NCI-H1417 (cell line): ENCODE data around the gene ALAS1.

ENCODE experiments used
- DNase-seq, 3 experiments: peaks; one replicate each; lab custom pipeline; 2025; lab: John Stamatoyannopoulos, UW

The ALAS1 gene

DNA sequence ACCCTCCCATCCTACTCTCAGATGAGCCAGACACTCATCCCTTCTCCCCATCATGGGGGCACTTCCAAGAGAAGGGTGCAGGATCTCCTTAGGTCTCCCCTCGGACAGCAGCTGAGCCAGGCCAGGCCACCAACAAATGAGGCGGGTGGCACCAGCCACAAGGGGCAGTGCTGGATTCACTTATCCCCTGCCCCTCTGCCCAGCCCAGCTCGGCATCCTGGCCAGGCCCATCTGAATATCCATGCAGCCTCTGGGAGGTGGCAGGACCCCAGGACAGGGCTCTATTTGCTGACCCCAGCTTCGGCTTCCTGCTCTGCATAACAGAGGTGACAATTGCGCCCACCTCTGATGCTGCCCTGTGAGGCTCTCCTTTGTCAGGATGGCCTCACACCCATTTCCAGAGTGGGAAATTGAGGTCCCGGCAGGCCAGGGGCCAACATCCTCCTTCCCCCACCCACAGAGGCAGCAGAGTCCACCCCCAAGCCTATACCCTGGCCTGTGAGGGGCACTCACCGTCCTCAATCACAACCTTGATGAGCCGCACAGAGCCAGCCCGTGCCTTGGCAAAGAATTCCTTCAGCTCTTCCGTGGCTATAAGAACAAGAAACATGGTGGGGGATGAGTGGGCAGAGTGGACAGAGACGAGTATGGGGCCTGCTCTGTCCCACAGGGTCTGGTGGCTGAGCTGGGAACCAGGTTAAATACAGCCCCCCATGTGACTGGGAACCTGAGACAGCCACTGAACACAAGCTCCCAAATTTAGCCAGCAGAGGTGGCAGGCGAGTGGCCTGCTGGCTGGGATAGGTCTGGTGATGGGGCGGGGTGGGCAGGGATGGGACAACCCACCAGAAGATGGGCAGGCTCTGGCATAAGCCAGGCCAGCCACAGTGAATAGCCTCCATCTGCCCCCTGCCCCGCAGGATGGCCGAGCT, 36.8 kb downstream of the ALAS1 start:
- no peak for DNase-seq

DNA sequence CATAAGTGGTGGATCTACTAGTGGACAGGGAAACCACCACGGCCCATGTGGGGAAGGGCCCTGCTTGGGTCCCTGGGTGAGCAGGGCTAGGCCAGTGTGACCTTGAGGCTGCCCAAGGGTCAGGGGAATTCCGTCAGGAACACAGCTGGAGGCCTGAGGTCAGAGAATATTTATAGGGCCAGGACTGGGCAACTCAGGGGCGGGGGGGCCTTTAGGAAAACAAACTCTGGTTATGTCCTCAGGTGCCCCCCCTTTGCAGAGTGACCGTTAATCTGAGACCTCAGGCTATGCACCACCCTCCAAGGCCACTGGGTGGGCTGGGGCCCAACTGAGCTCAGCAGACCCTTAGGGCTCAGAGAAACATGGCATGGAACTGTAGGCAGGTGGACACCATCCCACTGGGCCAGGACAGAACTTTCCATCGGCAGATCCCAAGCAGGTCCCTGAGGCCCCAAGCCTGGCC, 38.5 kb downstream of the ALAS1 start:
- DNase-seq, result no peak

DNA sequence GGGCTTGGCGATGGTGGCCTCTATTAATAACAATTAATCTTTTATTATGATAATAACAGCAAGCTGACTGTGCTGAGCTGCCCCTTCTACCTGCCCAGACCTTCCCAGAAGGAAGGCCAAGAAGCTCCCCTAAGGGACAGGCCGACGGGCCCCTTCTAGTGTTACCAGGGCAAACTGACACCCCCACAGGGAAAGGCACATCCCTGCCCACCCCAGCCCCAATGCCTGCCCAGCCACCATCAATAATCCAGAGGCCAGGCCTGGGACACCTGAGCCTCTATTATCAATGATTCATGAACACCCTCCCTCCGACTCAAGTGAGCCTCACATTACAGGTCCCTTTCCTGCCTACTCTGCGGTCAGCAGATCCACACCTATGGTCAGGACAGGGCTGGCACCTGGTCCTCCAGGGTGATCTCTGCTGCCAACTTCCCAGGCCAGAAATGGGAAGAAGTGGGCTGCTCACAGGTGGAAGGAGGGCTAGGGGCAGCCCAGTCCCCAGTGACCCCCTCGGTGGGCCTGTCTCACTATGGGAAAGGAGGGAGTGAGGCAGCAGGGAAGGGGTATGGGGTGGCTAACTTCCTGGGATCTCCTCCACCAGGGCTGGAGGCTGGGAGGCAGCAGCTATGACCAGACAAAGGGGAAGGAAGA, 39.2 kb downstream of the ALAS1 start:
- DNase-seq, result no peak

DNA sequence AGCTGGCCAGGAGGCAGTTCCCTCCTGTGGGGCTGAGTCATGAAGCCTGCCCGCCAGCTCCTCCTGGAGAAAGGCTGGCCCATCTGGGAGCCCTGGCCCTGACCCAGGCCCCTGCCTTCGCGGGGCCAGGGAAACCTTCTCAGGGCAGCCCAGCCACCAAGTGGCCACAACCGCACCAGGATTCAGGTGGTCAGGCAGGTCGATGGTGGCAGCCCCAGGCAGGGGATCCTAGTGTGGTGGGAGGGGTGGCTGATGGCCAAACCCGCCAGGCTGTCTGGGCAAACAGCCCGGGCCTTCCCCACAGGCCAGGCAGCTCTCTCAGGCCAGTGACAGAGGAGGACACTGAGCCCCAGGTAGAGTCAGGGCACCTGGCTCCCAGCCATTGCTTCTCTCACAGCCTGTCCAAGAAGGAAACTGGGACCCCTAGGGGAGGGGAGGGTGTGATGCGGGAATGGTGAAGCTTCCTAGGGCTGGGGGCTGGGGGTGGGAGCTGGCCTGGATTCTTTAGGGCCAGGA, 39.8 kb downstream of the ALAS1 start:
- no peak for DNase-seq

DNA sequence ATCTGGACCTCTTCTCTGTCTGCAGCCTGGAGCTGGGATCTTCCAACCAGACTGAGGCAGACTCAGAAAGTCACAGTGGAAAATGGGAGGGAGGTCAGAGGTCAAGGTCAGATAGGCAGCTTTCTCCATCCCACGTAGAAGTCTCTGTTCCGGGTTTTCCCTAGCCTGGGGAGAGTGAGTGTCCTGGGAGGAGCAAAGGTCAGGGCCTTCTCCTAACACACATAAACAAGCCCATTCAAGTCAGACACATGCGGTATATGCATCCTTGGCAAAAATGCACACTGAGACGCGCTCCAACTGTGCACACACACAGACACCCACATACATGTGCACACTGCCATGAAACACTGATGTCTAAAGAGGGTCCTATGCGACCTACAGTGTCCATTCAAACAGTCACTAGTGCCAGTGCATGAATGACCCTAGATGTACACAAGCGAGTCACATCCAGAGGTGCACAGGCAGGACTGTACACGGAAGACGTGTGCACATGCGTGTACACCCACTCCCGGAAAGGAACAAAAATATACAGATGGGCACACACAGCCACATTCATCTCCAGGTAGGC, 40.3 kb downstream of the ALAS1 start:
- DNase-seq, result no peak

DNA sequence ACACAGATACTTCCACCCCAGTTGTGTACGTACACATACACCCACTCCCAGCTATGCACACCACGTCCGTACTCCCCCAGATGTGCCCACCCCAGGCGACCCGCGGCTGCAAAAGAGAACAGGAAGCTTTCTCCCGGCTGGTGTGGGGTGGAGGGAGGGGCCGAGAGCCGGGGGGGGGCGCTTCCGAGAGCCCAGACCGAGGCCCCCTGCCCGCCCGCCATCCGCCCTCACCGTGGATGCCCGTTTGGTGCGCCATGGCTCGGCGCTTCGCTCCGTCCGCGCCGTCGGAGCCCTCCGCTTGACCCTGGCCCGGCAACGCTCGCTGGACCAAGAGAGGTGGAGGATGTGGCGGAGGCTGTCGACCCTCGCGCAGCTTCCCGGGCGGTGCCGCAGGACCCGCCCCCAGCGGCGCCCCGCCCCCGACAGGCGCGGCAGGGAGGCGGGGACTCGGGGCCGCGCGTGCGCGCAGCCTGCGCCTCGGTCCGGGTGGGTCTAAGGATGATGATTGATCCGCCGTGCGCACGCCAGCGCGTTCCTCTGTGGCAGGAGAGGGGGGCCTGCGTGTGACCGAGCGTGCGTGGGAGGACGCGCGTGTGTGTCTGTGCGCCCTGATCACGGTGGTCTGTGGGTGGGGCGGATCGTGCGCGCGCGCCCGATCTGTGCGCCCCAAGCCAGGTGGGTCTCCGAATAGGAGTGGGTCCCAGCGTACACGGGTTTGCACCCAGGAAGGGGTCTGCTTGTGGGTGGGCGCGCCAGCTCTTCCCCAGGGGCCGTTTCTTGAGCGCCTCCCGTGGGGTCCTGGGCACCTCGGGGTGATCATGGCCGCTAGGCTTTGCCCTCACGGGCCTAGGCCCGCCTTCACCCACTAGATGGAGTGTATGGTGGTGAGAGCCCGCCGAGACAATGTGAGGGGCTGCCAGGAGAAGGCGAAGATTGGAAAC, 41.1 kb downstream of the ALAS1 start, which contains the start of gene TWF2:
Gene TWF2 (minus strand): TSS at position 398 of the 941 bp plus-strand sequence. CDS start 142 bp downstream, at position 256.
- peak; percentile 67 to 77 (median 74) for DNase-seq

DNA sequence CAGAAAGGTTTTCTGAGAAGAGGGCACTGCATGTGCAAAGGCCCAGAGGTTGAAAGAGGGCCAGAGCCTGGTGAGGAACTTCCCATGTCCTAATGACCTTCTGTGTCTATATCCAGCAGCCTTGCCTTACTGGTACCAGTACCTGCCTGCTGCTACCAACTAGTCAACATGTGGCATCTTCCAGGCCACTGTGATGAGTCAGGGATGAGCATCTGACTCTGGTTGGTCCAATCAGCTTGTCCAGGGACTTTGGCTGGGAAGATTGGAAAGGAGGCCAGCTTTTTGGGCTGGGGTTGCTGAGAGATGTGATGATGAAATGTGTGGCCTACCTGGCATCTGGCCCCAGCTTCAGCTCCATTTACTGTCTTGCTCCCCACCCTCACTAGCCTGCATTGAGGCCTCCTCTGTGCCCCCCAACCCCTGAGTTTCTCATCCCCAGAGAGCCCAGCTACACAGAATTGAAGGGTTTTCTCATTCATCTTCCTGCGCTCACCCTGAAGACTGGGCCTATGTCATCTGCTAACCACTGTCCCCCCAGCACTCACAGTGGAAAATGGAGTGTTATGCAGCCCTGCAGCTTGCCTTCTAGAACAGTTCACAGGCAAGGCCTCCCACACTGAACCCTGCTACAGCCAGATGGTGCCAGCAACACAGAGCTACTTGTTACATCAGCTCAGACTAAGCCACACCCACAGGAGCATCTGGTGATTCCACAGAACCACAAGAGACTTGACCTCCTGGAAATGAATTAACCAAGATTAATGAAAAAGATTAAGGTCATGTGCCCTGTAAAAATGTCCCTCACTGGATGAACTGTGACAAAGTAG, 42.3 kb downstream of the ALAS1 start:
- DNase-seq, result peak in 2 of 3 experiments; percentile 37 to 66

DNA sequence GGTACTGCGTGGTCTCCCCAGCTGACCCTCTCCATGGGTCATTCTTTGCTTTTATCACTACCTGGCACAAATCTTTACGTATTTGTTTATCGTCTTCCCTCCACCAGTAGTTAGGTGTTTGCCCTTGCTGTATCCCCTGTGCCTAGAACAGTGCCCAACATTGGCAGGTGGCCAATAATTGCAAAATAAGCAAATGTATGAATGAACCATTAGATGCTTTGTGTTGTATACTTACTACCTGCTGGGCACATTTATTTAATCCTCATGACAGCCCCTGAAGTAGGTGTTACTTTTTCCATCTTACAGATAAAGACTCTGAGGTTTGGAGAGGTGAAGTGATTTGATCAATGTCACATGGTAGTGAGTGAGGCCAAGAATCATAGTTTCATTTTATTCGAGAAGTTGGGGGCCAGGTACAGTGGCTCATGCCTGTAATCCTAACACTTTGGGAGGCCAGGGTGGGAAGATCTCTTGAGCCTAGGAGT, 43.0 kb downstream of the ALAS1 start:
- DNase-seq, result peak in 2 of 3 experiments; percentile 37 to 66

DNA sequence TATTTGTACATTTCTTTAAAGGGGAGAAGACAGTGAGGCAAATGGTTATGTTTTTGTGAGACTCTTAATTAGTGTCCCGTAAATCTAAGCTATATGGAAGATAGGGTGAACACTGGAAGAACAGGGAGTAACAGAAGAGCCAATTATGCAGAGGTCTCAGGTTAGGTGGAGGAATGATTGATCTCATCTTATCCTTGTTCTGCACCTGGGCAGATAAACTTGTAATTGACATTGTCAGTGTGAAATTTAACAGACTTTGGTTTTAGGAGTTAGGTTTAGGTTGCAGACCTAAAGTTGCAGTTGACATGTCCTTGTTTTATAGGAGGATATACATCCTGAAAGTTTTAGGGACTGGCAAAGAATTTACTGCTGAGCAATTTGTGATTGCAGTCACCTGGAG, 44.1 kb downstream of the ALAS1 start:
- no peak for DNase-seq

DNA sequence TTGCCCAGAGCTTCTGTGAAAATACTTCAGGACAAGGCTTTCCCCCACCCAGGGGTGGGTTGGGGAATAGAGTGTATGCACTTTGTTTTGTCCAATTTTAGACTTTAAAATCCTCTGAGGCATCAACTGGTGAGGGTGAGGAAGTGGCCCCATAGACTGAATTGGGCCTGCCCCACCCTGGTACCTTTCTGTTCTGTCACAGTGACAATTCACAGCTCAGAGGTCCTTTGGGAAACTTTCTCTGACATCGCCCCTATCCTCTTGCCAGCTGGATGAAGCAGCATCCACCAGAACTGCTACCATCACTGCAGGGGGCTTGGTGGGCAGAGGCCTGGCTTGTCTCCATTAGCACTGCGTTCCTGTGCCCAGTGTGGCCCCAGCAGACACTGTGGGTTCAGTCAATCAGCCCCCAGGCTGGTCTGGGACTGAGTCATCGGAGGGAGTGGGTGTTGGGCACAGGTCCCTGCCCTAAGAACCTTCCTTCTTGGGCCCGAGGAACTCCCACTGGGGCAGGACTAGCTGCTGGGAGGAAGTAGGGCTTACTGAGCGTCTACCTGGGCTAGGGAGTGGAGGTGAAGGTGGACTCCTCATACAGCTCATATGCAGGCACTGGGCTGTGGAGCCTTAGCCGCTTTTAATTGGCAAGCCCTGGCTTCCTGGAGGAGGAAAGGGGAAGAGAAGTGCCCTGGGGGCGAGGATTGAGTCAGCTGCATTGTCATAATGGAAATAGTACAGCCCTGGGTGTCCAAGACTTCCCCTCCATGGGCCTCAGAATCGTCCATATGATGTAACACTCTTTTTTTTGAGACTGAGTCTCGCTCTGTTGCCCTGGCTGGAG, 46.0 kb downstream of the ALAS1 start:
- DNase-seq, result peak in 1 of 3 experiments; percentile 1

DNA sequence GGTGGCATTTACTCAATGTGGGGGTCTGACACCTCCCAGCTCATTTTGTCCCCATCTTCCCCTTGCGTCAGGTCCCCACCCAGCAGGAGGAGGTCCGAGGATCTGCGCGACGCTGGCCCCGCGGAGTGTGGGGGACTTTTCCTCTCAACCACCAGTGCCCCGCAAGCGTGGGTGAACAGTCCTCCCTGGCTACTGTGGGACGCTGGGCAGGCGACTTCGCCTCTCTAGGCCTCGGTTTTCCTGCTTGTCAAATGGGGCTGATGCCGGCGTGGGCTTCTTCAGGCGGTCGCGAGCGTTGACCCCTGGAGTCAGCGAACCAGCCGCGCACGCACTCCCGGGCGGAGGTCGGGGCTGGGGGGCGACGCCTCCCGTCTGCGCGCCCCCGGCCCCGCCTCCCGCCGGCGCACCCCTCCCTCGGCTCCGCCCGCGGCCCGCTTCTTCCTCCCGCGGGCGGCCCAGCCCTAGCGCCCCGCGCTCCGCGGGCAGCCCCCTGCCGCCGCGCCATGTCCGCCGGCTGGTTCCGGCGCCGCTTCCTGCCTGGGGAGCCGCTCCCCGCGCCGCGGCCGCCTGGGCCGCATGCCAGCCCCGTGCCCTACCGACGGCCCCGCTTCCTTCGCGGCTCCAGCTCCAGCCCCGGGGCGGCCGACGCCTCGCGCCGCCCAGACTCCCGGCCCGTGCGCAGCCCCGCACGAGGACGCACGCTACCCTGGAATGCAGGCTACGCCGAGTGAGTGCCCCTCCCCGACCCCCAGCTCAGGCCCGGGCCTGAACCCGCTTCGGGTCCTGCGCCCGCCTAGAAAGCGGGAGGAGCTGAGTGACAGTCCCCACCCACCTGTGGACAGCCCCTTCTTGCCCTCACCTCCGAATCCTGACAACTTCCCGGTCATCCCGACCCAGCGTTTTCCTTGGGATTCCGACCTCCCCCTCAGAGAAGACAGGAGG, 47.6 kb downstream of the ALAS1 start, which contains the start of gene PPM1M:
Gene PPM1M (plus strand): TSS at position 438 of the 942 bp plus-strand sequence. CDS start 66 bp downstream, at position 504.
- peak in 2 of 3 experiments; percentile 40 to 50 for DNase-seq

DNA sequence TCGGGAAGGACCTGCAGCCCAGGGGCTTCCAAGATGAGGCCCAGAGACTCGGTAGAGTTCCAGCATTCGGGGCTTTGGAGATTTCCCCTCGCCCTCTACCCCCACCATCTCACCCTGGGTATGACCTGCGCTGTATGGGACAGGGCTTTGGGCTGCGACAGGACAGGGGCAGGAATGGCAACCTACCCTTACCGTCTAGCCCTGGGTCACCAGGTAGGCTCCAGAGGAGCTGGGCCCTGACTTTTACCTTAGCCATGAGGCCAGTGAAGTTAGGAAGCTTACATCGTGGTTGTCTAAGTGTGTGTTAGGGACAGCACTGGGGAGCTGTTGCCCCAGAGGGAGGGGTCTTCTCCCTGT, 48.3 kb downstream of the ALAS1 start:
- no peak for DNase-seq

DNA sequence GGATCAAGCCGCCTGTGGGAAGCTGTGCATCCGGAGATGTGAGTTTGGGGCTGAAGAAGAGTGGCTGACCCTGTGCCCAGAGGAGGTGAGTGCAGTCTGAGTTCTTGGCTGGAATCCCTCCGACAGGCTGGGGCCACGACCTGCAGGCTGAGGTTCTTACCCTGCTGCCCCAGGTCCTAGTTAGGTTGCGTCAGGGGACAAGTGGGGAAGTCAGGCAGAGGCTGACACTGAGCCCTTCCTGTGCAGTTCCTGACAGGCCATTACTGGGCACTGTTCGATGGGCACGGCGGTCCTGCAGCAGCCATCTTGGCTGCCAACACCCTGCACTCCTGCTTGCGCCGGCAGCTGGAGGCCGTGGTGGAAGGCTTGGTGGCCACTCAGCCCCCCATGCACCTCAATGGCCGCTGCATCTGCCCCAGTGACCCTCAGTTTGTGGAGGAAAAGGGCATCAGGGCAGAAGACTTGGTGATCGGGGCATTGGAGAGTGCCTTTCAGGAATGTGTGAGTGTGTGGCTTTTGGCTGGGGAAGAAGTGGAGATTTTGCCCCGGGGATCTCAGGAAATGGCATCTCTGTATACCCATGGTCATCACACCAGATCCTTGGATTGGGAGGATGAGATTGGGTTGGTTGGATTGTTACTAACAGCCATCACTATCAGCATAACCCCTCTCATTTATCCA, 48.9 kb downstream of the ALAS1 start:
- DNase-seq, result no peak

DNA sequence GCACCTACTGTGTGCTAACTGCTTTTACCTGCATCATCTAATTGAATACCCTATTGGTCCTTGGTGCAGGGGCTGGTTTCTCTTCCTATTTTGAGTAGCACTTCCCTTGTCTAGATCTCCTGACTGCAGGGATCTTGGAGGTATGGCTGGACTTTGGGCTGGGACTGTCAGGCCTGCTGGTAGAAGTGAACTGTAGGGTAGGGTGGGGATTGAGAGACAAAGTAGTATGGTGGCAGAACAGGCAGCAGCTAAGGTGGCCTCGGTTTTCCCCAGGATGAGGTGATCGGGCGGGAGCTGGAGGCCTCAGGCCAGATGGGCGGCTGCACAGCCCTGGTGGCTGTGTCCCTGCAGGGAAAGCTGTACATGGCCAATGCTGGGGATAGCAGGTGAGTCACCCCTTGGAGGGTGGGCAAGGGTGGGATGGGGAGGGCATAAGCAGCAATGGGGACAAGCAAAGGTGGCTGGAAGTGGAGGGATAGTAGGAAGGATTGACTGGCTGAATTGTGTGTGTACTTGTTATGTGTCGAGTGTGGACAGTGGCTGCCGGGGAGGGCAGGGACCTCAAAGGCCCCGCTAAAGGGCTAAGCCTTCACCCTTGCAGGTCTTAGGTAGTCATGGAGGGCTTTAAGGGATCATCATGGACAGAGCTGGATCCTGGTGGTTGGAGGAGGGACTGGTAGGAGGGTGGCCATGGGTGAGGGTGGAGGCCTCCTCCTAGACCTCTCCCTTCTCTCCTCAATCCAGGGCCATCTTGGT, 49.6 kb downstream of the ALAS1 start:
- DNase-seq, result no peak

DNA sequence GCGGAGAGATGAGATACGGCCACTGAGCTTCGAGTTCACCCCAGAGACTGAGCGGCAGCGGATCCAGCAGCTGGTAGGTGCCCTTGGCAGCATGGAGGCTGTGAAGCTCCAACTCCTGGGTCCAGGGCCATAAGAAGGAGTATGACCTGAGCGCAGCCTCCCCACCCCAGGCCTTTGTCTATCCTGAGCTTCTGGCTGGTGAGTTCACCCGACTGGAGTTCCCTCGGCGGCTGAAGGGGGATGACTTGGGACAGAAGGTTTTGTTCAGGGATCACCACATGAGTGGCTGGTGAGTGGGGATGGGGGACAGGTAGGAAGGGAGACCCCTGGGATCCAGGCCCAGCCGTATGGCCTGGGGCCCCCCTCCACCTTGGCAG, 50.2 kb downstream of the ALAS1 start:
- DNase-seq, result no peak

DNA sequence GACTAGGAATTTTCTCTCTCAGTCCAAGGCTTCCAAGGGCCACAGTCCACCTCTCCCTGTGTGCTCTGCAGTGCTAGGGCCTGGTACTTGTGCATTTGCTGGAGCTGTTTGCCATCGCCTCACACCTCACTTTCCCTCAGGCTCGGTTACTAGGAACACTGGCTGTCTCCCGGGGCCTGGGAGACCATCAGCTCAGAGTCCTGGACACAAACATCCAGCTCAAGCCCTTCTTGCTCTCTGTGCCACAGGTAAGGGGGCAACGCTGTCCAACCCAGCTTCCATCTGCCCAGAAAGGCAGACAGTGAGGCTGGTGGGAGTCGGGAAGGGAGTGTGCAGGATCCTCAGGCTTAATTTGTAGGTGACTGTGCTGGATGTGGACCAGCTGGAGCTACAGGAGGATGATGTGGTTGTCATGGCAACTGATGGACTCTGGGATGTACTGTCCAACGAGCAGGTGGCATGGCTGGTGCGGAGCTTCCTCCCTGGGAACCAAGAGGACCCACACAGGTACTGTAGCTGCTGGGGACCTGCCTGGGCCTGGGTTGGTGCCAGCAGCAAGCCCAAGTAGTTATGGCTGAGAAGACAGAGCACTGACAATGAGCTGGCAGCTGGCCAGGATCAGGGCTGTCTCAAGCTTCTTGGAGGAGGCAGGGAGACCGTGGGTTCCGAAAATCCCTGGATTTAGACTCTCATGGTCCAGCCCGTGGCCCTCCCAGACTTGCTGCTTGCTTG, 51.0 kb downstream of the ALAS1 start:
- DNase-seq, result peak in 2 of 3 experiments; percentile 7 to 29
